ENCODE data around the gene EPHB2. TPM values are rescaled to one million over a fixed set of nuclear protein-coding genes. Genes with fewer than 3 reads are reported as not detected.
"Not testable (repeated sequence)": the region's sequence is repeated elsewhere in the genome, so short reads cannot be mapped to it uniquely, and the experiment has no call there.

EPHB2 gene
- total RNA-seq, 1 donor from 2014 or later = 69.4 TPM

DNA sequence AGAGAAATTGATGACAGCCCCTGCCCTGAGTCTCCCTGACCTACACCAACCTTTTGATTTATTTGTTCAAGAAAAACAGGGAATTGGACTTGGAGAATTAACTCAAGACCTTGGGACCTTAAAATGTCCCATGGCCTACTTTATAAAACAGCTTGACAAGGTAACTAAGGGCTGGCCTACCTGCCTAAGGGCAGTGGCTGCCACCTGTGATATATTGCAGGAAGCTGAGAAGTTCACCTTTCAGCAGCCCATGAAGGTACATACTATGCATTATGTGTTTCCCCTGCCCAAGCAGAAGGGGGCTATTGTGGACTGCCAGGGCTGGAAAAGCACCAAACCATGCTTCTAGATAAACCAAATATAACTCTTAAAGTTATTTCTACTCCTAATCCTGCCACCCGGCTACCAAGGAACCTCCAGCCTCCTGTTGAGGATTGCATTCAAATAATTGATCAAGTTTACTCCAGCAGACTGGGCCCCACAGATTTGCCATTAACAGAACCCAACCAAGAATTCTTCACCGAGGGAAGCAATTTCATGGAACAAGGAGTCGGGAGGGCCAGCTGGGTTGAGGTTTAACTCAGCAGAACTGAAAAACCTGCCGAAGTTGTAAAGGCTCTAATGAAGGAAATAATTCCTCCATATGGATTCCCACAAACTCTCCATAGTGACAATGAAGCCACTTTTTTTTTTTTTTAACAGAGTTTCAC, 233.9 kb downstream of the EPHB2 start:
- Mint-ChIP-seq H3K27ac (peak overlapping the region; percentile 80), H3K9me3 (ENCODE audit: low read depth) (peaks cover 11% of the 10 kb centered on the region), H3K27me3 (peaks cover 8% of the 10 kb centered on the region), H3K4me3 (ENCODE audit: low read depth) (no peak overlapping the region), H3K4me1 (ENCODE audit: low read depth) (peaks cover 13% of the 10 kb centered on the region), H3K36me3 (ENCODE audit: insufficient read depth) (peaks cover 2% of the 10 kb centered on the region)
- TF ChIP-seq, protein P1, sequence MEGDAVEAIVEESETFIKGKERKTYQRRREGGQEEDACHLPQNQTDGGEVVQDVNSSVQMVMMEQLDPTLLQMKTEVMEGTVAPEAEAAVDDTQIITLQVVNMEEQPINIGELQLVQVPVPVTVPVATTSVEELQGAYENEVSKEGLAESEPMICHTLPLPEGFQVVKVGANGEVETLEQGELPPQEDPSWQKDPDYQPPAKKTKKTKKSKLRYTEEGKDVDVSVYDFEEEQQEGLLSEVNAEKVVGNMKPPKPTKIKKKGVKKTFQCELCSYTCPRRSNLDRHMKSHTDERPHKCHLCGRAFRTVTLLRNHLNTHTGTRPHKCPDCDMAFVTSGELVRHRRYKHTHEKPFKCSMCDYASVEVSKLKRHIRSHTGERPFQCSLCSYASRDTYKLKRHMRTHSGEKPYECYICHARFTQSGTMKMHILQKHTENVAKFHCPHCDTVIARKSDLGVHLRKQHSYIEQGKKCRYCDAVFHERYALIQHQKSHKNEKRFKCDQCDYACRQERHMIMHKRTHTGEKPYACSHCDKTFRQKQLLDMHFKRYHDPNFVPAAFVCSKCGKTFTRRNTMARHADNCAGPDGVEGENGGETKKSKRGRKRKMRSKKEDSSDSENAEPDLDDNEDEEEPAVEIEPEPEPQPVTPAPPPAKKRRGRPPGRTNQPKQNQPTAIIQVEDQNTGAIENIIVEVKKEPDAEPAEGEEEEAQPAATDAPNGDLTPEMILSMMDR (IDR thresholded peaks at IDR 0.05; ENCODE audit: unreplicated experiment) = no peak
- no peak for DNase-seq (ENCODE audit: low spot score, unreplicated experiment)

DNA sequence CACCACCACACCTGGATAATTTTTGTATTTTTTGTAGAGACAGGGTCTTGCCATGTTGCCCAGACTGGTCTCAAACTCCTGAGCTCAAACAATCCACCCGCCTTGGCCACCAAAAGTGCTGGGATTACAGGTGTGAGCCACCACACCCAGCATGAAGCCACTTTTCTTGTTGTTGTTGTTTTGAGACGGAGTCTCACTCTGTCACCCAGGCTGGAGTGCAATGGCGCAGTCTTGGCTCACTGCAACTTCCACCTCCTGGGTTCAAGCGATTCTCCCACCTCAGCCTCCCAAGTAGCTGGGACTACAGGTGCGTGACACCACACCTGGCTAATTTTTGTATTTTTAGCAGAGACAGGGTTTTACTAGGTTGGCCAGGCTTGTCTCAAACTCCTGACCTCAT, 234.5 kb downstream of the EPHB2 start:
- Mint-ChIP-seq H3K4me1 (ENCODE audit: low read depth) (peaks cover 13% of the 10 kb centered on the region), H3K27ac (peak overlapping the region; percentile 88)
- not testable (repeated sequence) for DNase-seq (ENCODE audit: low spot score, unreplicated experiment); H3K36me3 Mint-ChIP-seq (ENCODE audit: insufficient read depth); H3K4me3 Mint-ChIP-seq (ENCODE audit: low read depth); H3K9me3 Mint-ChIP-seq (ENCODE audit: low read depth); H3K27me3 Mint-ChIP-seq

DNA sequence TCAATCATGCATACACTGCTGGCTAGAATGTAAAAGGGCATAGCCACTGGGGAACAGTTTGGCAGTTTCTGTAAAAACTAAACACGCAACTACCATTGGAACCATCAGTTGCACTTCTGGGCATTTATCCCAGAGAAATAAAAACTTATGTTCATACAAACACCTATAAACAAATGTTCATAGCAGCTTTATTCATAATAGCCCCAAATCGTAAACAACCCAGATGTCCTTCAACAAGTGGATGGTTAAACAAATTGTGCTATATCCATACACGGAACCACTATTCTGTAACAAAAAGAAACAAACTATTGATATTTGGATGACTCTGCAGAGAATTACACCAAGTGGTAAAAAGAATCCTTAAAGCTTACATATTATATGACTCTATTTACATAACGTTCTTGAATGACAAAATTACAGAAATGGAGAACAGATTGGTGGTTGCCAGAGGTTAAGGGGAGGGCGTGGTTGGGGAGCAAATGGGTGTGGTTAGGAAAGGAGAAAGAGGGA, 239.2 kb downstream of the EPHB2 start:
- H3K36me3 Mint-ChIP-seq (ENCODE audit: insufficient read depth) = no peaks in the 10 kb centered on the region

GRCh38 chr1:22951796-22952195, 241.2 kb downstream of the EPHB2 start:
- Mint-ChIP-seq H3K4me1 (ENCODE audit: low read depth) (no peaks in the 10 kb centered on the region), H3K4me3 (ENCODE audit: low read depth) (no peak overlapping the region), H3K36me3 (ENCODE audit: insufficient read depth) (no peaks in the 10 kb centered on the region), H3K27me3 (peaks cover 11% of the 10 kb centered on the region), H3K9me3 (ENCODE audit: low read depth) (no peaks in the 10 kb centered on the region), H3K27ac (no peak overlapping the region)
- DNase-seq (ENCODE audit: low spot score, unreplicated experiment) = no peak
- TF ChIP-seq, protein P1 (IDR thresholded peaks at IDR 0.05; ENCODE audit: unreplicated experiment) = no peak

More for the DNA sequence above, 239.2 kb downstream of the EPHB2 start:
- TF ChIP-seq, protein P1 (IDR thresholded peaks at IDR 0.05; ENCODE audit: unreplicated experiment) = no peak
- DNase-seq (ENCODE audit: low spot score, unreplicated experiment) = no peak
- Mint-ChIP-seq H3K4me3 (ENCODE audit: low read depth) (no peak overlapping the region), H3K9me3 (ENCODE audit: low read depth) (no peaks in the 10 kb centered on the region), H3K4me1 (ENCODE audit: low read depth) (peaks cover 2% of the 10 kb centered on the region), H3K27me3 (peaks cover 11% of the 10 kb centered on the region), H3K27ac (no peak overlapping the region)

DNA sequence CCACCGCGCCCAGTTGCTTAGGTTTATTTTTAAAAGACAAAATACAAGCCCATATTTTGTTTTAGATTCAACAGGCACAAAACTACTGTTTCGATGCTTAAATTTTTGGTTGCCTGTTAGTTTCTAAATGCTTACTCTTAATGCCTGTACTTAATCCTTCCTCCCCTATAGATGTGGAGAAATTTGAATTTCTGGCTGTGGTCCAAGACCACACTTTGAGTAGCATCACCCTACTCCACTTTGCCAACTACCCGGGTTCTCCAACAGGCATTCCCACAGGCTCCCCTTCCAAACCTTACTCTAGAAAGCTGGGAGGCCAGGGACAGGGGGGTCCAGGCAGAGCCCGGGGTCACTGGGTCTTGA, 242.0 kb downstream of the EPHB2 start:
- Mint-ChIP-seq H3K27me3 (peaks cover 11% of the 10 kb centered on the region), H3K4me3 (ENCODE audit: low read depth) (no peak overlapping the region), H3K27ac (no peak overlapping the region), H3K36me3 (ENCODE audit: insufficient read depth) (no peaks in the 10 kb centered on the region), H3K4me1 (ENCODE audit: low read depth) (no peaks in the 10 kb centered on the region), H3K9me3 (ENCODE audit: low read depth) (no peaks in the 10 kb centered on the region)
- TF ChIP-seq, protein P1 (IDR thresholded peaks at IDR 0.05; ENCODE audit: unreplicated experiment) = no peak
- DNase-seq (ENCODE audit: low spot score, unreplicated experiment) = no peak
